Measurements from ENCODE around the gene PPP6R1.

The PPP6R1 gene

DNA sequence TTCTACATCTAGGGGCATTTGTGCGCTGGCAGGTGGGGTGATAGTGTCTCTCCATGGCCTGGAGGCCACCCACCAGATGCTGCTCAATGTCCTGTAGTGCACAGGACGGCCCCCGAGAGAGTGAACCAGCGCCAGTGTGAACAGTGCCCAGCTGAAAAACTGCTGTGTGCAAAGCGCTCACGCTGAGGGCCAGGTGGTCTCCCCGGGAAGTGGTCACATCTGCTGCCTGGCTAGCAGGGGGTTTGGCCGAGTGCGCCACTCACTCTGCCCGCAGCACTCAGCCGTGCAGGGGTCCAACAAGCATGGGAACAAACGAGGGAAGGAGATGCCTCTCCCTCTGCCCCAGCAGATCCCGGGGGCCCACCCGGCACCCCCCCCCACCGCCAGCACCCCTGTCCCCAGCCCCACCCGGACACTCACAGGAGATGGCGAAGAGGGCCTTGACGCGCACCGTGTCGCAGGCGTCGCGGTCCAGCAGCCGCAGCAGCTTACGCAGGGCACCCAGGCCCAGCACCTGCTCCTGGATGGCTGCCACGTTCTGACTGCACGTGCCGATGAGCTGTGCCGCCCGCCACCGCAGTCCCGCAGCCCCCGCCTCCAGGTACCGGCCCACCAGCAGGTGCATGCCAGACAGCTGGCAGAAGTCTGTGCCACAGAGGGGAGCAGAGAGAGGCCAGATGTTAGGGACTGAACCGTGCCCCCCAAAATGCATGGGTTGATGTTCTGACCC is 15.3 kb upstream of the PPP6R1 start:
- no peak overlapping the region for H3K4me3 ChIP-seq (ENCODE audit: low read depth, low read length)
- DNase-seq (ENCODE audit: low read depth) = no peak
- TF ChIP-seq, protein P1, sequence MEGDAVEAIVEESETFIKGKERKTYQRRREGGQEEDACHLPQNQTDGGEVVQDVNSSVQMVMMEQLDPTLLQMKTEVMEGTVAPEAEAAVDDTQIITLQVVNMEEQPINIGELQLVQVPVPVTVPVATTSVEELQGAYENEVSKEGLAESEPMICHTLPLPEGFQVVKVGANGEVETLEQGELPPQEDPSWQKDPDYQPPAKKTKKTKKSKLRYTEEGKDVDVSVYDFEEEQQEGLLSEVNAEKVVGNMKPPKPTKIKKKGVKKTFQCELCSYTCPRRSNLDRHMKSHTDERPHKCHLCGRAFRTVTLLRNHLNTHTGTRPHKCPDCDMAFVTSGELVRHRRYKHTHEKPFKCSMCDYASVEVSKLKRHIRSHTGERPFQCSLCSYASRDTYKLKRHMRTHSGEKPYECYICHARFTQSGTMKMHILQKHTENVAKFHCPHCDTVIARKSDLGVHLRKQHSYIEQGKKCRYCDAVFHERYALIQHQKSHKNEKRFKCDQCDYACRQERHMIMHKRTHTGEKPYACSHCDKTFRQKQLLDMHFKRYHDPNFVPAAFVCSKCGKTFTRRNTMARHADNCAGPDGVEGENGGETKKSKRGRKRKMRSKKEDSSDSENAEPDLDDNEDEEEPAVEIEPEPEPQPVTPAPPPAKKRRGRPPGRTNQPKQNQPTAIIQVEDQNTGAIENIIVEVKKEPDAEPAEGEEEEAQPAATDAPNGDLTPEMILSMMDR (conservative IDR thresholded peaks at IDR 0.05; ENCODE audit: low read depth, low read length) = no peak

DNA sequence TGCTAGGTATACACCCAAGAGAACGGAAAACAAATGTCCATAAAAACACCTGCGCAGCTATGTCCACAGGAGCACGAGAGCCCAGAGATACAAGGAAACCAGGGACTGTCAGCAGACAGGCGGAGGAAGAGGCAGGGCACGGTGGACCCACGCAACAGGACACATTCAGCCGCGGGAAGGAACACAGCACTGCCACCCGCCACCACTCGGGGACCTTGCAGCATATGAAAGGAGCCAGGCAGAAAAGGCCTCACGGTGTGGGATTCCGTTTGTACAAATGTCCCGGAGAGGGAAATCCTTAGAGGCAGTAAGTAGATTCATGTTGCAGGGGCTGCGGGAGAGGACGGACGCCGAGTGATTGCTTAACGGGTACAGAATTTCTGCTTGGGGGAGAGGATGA is 13.3 kb upstream of the PPP6R1 start:
- no peak overlapping the region for H3K4me3 ChIP-seq (ENCODE audit: low read depth, low read length)
- TF ChIP-seq, protein P1 (conservative IDR thresholded peaks at IDR 0.05; ENCODE audit: low read depth, low read length) = no peak
- DNase-seq (ENCODE audit: low read depth) = no peak

DNA sequence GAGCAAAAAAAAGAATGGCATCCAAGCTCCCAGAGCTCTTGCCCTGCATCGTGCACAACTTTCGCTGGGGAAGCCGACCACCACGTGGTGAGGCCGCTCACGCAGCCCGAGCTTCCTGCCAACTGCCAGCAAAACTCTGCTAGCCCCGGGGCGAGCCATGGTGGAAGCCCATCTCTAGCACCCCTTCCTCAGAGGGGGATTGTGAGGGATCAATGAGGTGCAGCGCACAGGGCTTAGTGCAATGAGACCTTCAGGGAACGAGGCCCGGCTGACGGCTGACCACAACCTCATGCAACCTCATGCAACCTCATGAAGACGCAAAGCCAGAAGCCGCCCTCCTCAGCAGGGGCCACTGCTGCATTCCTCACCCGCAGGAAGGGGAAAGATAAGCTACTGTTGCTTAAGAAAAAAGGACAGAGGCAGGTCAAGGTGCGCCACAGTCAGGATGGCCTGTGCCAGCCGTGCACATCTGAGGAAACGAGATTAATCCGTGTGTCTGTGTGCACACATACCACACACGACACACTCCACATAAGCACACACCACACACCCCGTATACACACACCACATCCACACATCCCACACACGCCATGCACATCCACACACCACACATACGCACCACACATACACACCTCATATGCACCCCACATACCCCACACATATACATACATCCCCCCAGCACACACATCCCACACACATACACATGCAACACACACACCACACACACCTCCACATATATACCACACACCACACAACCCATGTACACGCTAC is 11.5 kb upstream of the PPP6R1 start:
- TF ChIP-seq, protein P1 (conservative IDR thresholded peaks at IDR 0.05; ENCODE audit: low read depth, low read length) = no peak
- H3K4me3 ChIP-seq (ENCODE audit: low read depth, low read length) = no peak overlapping the region
- DNase-seq (ENCODE audit: low read depth) = peak; percentile 57

DNA sequence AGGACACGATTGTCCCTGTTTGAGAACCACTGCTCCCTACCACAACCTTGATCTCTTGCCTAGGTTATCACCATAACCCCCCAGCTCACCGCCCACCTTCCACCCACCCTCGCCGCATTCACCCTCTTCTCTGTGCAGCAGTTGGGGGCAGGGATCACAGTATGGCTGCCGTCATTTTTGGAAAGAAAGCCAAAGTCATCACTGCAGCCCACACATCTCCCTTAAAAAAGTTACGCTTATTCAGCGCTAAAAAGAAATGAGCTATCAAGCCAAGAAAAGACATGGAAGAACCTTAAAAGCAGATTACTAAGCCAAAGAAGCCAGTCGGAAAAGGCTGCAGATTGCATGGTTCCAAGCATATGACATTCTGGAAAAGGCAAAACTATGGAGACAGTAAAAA is 10.5 kb upstream of the PPP6R1 start:
- TF ChIP-seq, protein P1 (conservative IDR thresholded peaks at IDR 0.05; ENCODE audit: low read depth, low read length) = no peak
- no peak overlapping the region for H3K4me3 ChIP-seq (ENCODE audit: low read depth, low read length)
- DNase-seq (ENCODE audit: low read depth) = no peak

DNA sequence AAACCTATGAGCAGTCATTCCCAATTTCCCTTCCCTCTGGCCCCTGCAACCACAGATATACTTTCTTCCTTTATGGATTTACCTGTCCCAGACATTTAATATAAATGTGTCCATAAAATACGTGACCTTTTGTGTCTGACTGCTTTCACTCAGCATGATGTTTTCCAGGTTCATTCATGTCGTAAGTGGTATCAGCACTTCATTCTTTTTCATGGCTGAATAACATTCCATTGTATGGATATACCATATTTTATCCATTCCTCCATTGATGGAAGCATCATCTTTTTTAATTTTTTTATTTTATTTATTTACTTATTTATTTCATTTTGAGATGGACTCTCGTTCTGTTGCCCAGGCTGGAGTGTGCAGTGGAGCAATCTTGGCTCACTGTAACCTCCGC is 8.0 kb upstream of the PPP6R1 start:
- no peak overlapping the region for H3K4me3 ChIP-seq (ENCODE audit: low read depth, low read length)
- DNase-seq (ENCODE audit: low read depth) = no peak
- TF ChIP-seq, protein P1 (conservative IDR thresholded peaks at IDR 0.05; ENCODE audit: low read depth, low read length) = no peak

DNA sequence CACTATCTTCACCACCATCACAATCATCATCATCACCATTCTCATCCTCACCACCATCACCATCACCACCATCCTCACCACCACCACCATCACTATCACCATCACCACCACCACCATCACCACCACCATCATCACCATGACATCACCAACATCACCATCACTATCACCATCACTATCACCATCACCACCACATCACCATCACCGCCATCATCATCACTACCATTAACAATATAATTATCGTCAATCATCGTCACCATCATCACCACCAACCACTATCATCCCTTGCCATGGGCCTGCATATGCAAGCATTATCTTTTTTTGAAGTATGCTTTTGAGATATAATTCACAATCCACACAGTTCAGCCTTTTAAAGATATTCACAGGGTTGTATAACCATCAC is 7.6 kb upstream of the PPP6R1 start:
- TF ChIP-seq, protein P1 (conservative IDR thresholded peaks at IDR 0.05; ENCODE audit: low read depth, low read length) = no peak
- no peak overlapping the region for H3K4me3 ChIP-seq (ENCODE audit: low read depth, low read length)
- DNase-seq (ENCODE audit: low read depth) = no peak
